ENCODE results near the gene SPAAR. TPM values are rescaled to one million over a fixed set of nuclear protein-coding genes. Genes with fewer than 3 reads are reported as not detected.

SPAAR gene
- total RNA-seq, 1 experiment from 2014 or later: 0.72 TPM

GRCh38 chr9:35907711-35908503 is 1.4 kb upstream of the SPAAR start:
- peak overlapping the region; percentile 76 for H3K27ac Mint-ChIP-seq (ENCODE audit: low read depth, unreplicated experiment)
- H3K27me3 Mint-ChIP-seq (ENCODE audit: insufficient read depth, unreplicated experiment): no peaks in the 10 kb centered on the region
- intact Hi-C loops (cut with micrococcal nuclease): loop anchor here (2.0 to 10.0 kb wide), 2 partner anchors 117 to 253 kb away; partner anchors contain the start of genes CCDC107, NPR2, RMRP and SIT1
- BruUV-seq (replicated peaks): no TSS peak
- peak; percentile 98 for DNase-seq (ENCODE audit: unreplicated experiment)
- ChIA-PET POLR2A (interaction anchor here (0.8 to 4.8 kb wide), 16 partner anchors 13 to 179 kb away, joined by 3 to 55 read pairs (median 6); partner anchors contain the start of genes GBA2, HINT2 and RGP1), CTCF (interaction anchor here (0.5 to 7.8 kb wide), 11 partner anchors 10 to 249 kb away, joined by 3 to 88 read pairs (median 3); no protein-coding TSS in a partner anchor)
- H3K9me3 Mint-ChIP-seq (ENCODE audit: unreplicated experiment): no peaks in the 10 kb centered on the region
- no peak for TF ChIP-seq CTCF (IDR thresholded peaks at IDR 0.05; ENCODE audit: unreplicated experiment)
- no peaks in the 10 kb centered on the region for H3K36me3 Mint-ChIP-seq (ENCODE audit: insufficient read depth, unreplicated experiment)
- peak overlapping the region; percentile 78 for H3K4me3 Mint-ChIP-seq (ENCODE audit: unreplicated experiment)
- H3K4me1 Mint-ChIP-seq (ENCODE audit: insufficient read depth, unreplicated experiment): peaks cover 46% of the 10 kb centered on the region

GRCh38 chr9:35908504-35909125 is 675 bp upstream of the SPAAR start:
- H3K27me3 Mint-ChIP-seq (ENCODE audit: insufficient read depth, unreplicated experiment): no peaks in the 10 kb centered on the region
- no peak for TF ChIP-seq CTCF (IDR thresholded peaks at IDR 0.05; ENCODE audit: unreplicated experiment)
- DNase-seq (ENCODE audit: unreplicated experiment): no peak
- intact Hi-C loops (cut with micrococcal nuclease): loop anchor here (10.0 kb wide), 1 partner anchor 254 kb away; the partner anchor contains the start of genes CCDC107, RMRP and SIT1
- H3K9me3 Mint-ChIP-seq (ENCODE audit: unreplicated experiment): no peaks in the 10 kb centered on the region
- peak overlapping the region; percentile 78 for H3K4me3 Mint-ChIP-seq (ENCODE audit: unreplicated experiment)
- peaks cover 46% of the 10 kb centered on the region for H3K4me1 Mint-ChIP-seq (ENCODE audit: insufficient read depth, unreplicated experiment)
- H3K27ac Mint-ChIP-seq (ENCODE audit: low read depth, unreplicated experiment): peak overlapping the region; percentile 76
- TSS peak; percentile 41 for BruUV-seq (replicated peaks)
- POLR2A ChIA-PET: interaction anchor here (1.5 to 4.8 kb wide), 8 partner anchors 12 to 161 kb away, joined by 3 to 55 read pairs (median 16); partner anchors contain the start of genes GBA2 and RGP1
- CTCF ChIA-PET: interaction anchor here (0.6 to 3.9 kb wide), 8 partner anchors 10 to 248 kb away, joined by 3 to 15 read pairs (median 4); no protein-coding TSS in a partner anchor
- H3K36me3 Mint-ChIP-seq (ENCODE audit: insufficient read depth, unreplicated experiment): no peaks in the 10 kb centered on the region

GRCh38 chr9:35909687-35910612 is 660 bp downstream of the SPAAR start:
- no peaks in the 10 kb centered on the region for H3K9me3 Mint-ChIP-seq (ENCODE audit: unreplicated experiment)
- H3K27me3 Mint-ChIP-seq (ENCODE audit: insufficient read depth, unreplicated experiment): no peaks in the 10 kb centered on the region
- POLR2A ChIA-PET: interaction anchor here (0.6 to 2.3 kb wide), 7 partner anchors 7 to 388 kb away, joined by 3 to 17 read pairs (median 4); no protein-coding TSS in a partner anchor
- intact Hi-C loops (cut with micrococcal nuclease): loop anchor here (10.0 kb wide), 1 partner anchor 255 kb away; the partner anchor contains the start of genes CCDC107, RMRP and SIT1
- peak overlapping the region; percentile 88 for H3K27ac Mint-ChIP-seq (ENCODE audit: low read depth, unreplicated experiment)
- peak overlapping the region; percentile 53 for H3K4me3 Mint-ChIP-seq (ENCODE audit: unreplicated experiment)
- H3K36me3 Mint-ChIP-seq (ENCODE audit: insufficient read depth, unreplicated experiment): no peaks in the 10 kb centered on the region
- BruUV-seq (replicated peaks): no TSS peak
- no peak for TF ChIP-seq CTCF (IDR thresholded peaks at IDR 0.05; ENCODE audit: unreplicated experiment)
- no peak for DNase-seq (ENCODE audit: unreplicated experiment)
- CTCF ChIA-PET: interaction anchor here (0.6 to 3.9 kb wide), 15 partner anchors 7 to 214 kb away, joined by 3 to 26 read pairs (median 8); no protein-coding TSS in a partner anchor
- peaks cover 46% of the 10 kb centered on the region for H3K4me1 Mint-ChIP-seq (ENCODE audit: insufficient read depth, unreplicated experiment)
